Measurements from ENCODE around the gene GPBP1.

DNA sequence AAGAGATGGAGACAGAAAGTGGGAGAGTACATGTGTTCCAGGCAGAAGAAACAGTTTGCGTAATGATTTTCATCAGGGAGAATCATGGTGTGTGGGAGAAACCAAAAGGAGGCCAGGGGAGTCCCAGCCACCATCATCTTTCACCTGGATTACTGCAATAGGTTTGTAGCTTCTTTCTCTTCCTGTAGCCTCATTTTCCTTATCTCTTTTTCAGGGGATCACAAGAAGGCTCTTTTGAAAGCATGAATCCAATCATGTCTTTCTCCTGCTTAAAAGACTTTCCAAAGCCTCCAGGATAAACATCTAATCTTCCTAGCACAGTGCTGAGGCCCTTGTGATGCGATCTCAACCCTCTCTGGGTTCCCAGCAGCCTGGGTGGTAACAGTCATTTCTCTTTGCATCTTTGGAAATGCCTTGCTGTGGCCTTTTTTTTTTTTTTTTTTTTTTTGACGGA lies 10.3 kb upstream of the GPBP1 start:
- TF ChIP-seq, protein P1, sequence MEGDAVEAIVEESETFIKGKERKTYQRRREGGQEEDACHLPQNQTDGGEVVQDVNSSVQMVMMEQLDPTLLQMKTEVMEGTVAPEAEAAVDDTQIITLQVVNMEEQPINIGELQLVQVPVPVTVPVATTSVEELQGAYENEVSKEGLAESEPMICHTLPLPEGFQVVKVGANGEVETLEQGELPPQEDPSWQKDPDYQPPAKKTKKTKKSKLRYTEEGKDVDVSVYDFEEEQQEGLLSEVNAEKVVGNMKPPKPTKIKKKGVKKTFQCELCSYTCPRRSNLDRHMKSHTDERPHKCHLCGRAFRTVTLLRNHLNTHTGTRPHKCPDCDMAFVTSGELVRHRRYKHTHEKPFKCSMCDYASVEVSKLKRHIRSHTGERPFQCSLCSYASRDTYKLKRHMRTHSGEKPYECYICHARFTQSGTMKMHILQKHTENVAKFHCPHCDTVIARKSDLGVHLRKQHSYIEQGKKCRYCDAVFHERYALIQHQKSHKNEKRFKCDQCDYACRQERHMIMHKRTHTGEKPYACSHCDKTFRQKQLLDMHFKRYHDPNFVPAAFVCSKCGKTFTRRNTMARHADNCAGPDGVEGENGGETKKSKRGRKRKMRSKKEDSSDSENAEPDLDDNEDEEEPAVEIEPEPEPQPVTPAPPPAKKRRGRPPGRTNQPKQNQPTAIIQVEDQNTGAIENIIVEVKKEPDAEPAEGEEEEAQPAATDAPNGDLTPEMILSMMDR (IDR thresholded peaks at IDR 0.05), result no peak
- TF ChIP-seq ZFX (IDR thresholded peaks at IDR 0.05; ENCODE audit: borderline replicate concordance), result no peak
